HG02981 (cell line): Measurements from ENCODE around the gene TLR4.

ENCODE experiments used
- ATAC-seq: cut with Tn5 transposase; IDR thresholded peaks from one replicate; pipeline ENCODE4 v1.9.1; 2021; ENCODE audit warnings: mild to moderate bottlenecking, moderate library complexity; ENCODE audit not compliant: unreplicated experiment

TLR4 gene

DNA sequence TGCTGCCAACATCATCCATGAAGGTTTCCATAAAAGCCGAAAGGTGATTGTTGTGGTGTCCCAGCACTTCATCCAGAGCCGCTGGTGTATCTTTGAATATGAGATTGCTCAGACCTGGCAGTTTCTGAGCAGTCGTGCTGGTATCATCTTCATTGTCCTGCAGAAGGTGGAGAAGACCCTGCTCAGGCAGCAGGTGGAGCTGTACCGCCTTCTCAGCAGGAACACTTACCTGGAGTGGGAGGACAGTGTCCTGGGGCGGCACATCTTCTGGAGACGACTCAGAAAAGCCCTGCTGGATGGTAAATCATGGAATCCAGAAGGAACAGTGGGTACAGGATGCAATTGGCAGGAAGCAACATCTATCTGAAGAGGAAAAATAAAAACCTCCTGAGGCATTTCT lies 10.1 kb downstream of the TLR4 start:
- ATAC-seq = no peak

GRCh38 chr9:117715411-117715989 lies 11.3 kb downstream of the TLR4 start:
- ATAC-seq = no peak

- ATAC-seq = peak; percentile 100
These were observed 13.9 kb downstream of the TLR4 start for GRCh38 chr9:117718085-117718484.

DNA sequence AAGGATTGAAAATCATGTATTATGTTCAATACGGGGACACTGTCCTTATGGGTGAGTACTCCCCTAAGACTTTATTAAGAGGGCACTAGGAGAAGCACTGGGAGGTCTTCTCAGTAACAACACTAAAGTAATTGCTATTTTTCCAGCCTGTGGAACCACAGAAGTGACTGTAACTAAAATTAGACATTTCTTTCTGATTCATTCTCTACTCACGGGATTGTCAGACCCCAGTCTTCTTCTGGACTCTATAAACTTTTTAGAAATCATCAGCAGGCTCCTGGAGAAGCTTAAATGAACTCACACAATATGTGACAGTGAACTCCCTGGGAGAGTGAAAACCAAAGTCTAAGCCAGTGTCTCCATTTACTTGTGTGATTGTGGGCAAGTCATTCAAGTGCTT lies 14.5 kb downstream of the TLR4 start:
- peak; percentile 2 for ATAC-seq

DNA sequence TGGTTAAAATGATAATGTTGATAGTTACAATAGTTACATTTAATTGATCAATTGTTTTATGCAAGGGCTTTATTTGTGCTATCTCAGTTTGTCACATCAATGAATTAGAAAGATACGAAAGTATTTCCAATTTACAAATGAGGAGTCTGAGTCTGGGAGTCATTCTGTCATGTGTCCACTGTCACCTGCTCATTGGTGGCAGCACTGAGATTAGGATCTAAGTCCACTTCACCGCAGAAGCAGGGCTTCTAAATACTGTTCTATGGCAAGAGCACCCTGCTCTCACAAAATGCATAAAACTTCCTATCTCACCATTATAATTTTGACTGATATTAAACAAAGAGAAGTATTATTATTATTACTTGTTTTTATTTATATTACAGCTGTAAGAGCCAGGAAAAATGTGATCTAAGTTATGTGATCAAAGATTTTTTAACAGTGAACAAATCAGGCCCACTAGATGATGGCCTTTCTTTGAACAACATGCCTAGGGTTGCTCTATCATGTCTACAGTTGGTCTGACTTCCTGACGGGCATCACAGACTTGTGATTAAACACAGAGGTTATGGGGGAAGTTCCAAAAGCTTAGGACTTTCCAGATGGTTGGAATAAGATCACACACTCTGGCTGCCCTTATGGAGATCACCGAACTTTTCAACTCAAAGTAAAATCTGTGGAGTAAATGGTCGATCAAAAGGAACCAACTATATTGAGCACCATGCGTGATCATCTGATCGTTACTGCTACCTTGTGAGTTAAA lies 15.1 kb downstream of the TLR4 start:
- no peak for ATAC-seq

- ATAC-seq = no peak
These were observed 15.9 kb downstream of the TLR4 start for GRCh38 chr9:117720066-117720465.

DNA sequence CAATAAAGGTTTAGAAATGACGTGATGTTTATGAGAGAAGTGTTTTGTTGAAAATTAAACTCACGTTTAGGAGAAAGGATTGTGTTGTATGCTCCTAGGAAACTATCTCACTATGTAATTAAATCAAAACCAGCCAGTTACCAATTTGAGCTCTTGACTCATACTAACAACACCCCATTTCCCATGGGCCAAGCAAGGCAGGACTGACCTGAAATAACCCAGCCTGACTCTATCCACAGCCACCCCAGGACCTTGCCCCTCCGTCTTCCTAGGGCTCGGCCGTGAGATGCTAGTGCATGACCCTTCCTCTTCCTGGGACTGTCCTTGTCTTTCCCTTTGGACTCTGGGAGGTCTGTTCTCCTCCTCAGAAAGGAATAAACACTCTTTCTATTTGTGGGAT lies 16.4 kb downstream of the TLR4 start:
- no peak for ATAC-seq

GRCh38 chr9:117720987-117721386 lies 16.8 kb downstream of the TLR4 start:
- ATAC-seq = no peak

GRCh38 chr9:117722108-117722761 lies 18.0 kb downstream of the TLR4 start:
- no peak for ATAC-seq

DNA sequence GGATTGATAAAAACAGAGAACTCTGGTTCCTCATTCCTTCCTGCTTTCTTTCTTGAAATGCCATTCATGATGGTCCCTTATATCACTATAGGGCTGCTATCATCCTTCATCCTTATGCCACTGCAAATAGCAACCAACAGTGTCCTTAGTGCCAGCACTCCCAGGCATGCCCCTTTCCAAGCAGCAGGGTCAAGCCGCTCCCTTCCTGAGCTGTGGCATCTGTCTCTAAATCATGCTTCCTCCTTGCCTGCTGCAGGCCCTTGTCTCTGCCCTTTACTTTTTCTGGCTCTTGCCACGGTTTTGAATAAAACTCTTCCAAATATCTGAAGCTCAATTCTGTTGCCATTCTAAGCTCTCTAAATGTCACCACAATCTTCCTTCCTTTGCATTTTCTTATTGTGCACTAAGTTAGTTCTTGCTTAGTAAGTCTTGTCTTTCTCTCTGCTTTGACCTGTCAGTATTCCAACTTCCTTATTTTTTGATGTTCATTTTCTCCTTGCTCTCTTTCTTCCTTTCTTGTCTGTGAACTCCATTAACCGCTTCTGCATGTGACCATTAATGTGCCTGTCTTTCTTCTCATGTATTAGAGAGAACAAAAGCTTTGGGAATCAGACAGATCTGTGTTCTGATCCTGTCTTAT lies 19.9 kb downstream of the TLR4 start:
- no peak for ATAC-seq

DNA sequence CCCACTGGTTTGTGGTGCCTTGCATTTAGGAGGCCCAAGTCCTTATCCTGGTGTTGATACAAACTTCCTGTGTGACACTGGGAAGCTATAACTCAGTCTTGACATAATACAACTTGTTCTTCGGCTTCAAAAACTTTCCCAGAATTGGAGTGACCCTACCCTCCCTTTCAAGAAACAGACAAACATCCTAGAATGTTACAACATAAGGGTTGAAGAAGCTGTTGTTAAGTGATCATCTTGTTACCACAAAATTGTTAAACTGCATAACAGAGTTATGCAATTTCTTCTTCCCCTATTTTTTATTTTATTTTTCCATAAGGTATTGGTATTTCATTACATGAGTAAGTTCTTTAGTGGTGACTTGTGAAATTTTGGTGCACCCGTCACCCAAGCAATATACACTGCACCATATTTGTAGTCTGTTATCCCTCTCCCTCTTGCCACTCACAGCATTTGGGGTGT lies 21.3 kb downstream of the TLR4 start:
- no peak for ATAC-seq

DNA sequence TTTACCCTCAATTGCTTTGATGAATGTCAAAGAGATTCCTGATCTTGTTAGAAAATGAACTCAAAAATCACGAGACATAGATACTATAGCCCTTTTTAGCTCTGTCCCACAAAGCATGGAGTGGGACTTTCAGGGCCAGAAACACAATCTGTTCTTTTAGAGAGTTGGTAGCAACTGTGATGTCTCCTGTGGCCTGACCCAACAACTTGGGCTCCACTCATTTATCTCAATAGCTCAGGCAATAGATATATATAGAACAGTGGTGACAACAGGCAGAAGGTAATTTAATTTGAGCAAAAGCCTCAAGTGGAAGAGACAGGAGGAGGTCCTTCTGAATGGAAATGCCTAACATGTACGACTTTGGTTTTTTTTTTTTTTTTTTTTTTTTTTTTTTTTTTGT lies 25.2 kb downstream of the TLR4 start:
- ATAC-seq = no peak

GRCh38 chr9:117732494-117732893 lies 28.3 kb downstream of the TLR4 start:
- no peak for ATAC-seq

- ATAC-seq = no peak
These were observed 29.3 kb downstream of the TLR4 start for GRCh38 chr9:117733465-117733864.

GRCh38 chr9:117734082-117734481 lies 29.9 kb downstream of the TLR4 start:
- ATAC-seq = no peak

GRCh38 chr9:117734523-117735314 lies 30.5 kb downstream of the TLR4 start:
- ATAC-seq = no peak

- ATAC-seq = no peak
These were observed 33.6 kb downstream of the TLR4 start for GRCh38 chr9:117737721-117738226.

- ATAC-seq = no peak
These were observed 35.0 kb downstream of the TLR4 start for GRCh38 chr9:117739206-117739605.

DNA sequence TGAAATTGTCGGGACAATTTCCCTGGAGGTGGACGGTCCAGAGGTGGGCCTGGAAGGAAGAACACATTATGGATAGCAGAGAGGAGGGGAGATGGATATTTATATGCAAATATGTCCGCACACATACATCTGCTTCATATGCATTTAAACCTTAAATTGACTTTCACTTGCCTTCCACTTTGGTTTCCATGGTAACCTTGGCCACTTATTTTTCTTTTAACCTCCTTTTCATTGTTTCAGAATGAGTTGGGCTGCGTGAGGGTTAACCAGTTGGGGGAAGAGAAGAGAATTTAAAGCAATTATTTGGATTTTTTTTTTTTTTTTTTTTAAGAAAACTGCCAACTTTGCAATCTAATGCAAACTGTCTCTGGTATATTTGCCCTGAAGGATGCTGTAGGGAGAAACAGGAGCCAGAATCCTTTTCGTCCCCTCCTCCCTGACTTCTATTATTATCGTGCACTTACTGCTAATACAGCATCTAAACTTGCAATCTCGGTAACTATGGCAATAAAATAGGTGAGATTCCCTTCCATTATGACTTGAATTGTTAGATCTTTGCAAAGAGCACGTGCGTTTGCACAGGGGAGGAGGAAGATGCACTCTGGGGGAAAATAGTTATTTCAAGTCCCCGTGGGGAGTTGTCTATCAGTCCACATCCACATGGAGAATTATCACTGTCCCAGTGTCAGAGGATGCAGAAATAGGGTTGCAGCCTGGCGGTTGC lies 35.6 kb downstream of the TLR4 start:
- ATAC-seq = no peak

DNA sequence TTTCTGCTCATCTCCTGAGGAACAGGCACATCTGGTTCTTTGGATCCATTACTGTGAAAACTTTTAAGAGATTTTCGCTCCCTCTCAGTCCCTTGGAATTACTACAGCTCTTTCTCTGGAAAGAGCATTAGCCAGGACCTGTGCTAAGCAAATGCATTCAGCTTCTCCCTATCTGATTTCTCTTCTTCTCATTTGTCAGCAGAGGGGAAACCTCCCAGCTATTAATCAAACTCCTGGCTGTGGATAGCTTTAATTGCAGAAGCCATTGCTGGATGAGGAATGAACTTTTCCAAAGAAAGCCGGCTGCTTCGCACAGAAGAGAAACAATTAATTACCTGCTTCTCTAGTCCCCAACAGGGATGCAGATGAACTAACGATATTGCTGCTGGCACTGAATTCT lies 37.9 kb downstream of the TLR4 start:
- no peak for ATAC-seq
